B cell (primary cell): Measurements from ENCODE around the gene CNPY2. TPM values are rescaled to one million over a fixed set of nuclear protein-coding genes. Genes with fewer than 3 reads are reported as not detected.
"Not testable (repeated sequence)": the region's sequence is repeated elsewhere in the genome, so short reads cannot be mapped to it uniquely, and the experiment has no call there.

Source experiments
- ATAC-seq: fragments of 200-7000 bp; cut with Tn5 transposase; one replicate; pipeline ENCODE4 v1.10.0; 2021; ENCODE audit warnings: low read depth, mild to moderate bottlenecking, moderate number of reproducible peaks, moderate library complexity
- CTCF ChIA-PET: fragments of 350-600 bp; sonication (Branson Sonifier 250); formaldehyde crosslinking; loops from one replicate; lab custom pipeline; 2021; ENCODE audit warnings: antibody characterized with exemption, inconsistent platforms; lab: Charles Lee
- POLR2A ChIA-PET: fragments of 350-600 bp; sonication (Branson Sonifier 250); formaldehyde crosslinking; loops from one replicate; lab custom pipeline; 2021; ENCODE audit warnings: antibody characterized with exemption; lab: Charles Lee
- DNase-seq: peaks from one replicate; pipeline ENCODE4 v3.0.0; 2013
- H2AFZ ChIP-seq: 2 replicates; pipeline ENCODE4 v1.6.1; 2012; ENCODE audit warnings: mild to moderate bottlenecking, low read depth, low read length; ENCODE audit not compliant: insufficient read depth, poor library complexity, severe bottlenecking
- H3K27ac ChIP-seq, 2 donors: 1 replicate in 1 of 2; 2 replicates in 1 of 2; pipeline ENCODE4 v1.5.1; 2012 to 2013; ENCODE audit warnings: low read length in 2 of 2, mild to moderate bottlenecking in 2 of 2, moderate library complexity in 1 of 2
- H3K27me3 ChIP-seq, 4 experiments: fragments of 200-600 bp in 1 of 4; sonication (generic) in 1 of 4; replicated peaks in 1 of 4; 1 replicate in 2 of 4; 2 replicates in 2 of 4; pipeline versions ENCODE4 v1.6.1 to v1.7.0; 2013 to 2016; ENCODE audit warnings: low read length in 3 of 4, mild to moderate bottlenecking in 2 of 4, mixed read lengths in 1 of 4, moderate library complexity in 1 of 4; ENCODE audit not compliant: insufficient read depth in 4 of 4, control insufficient read depth in 3 of 4; ENCODE audit errors: control extremely low read depth in 1 of 4
- H3K36me3 ChIP-seq, 2 experiments: replicated peaks in 1 of 2; 1 replicate in 1 of 2; 2 replicates in 1 of 2; pipeline versions ENCODE4 v1.6.1 to v1.7.1; 2013; ENCODE audit warnings: low read length in 1 of 2; ENCODE audit not compliant: insufficient read depth in 2 of 2, control insufficient read depth in 1 of 2; ENCODE audit errors: control extremely low read depth in 1 of 2, extremely low read depth in 1 of 2
- H3K4me1 ChIP-seq, 2 donors: fragments of 200-600 bp in 1 of 2; sonication (generic) in 1 of 2; 1 replicate in 1 of 2; 2 replicates in 1 of 2; pipeline versions ENCODE4 v1.5.1 to v1.6.1; 2013 to 2017; ENCODE audit warnings: low read length in 2 of 2; ENCODE audit not compliant: control insufficient read depth in 2 of 2, insufficient read depth in 2 of 2
- H3K4me2 ChIP-seq: replicated peaks from 2 replicates; pipeline ENCODE3; 2012; ENCODE audit warnings: mild to moderate bottlenecking, low read depth, low read length; ENCODE audit not compliant: poor library complexity, severe bottlenecking
- H3K4me3 ChIP-seq, 5 experiments: fragments of 200-600 bp in 1 of 5; sonication (generic) in 1 of 5; 1 replicate in 3 of 5; 2 replicates in 2 of 5; pipeline versions ENCODE4 v1.5.1 to v1.7.0; 2011 to 2016; ENCODE audit warnings: low read length in 4 of 5, mild to moderate bottlenecking in 4 of 5, low read depth in 2 of 5, control low read depth in 1 of 5, moderate library complexity in 1 of 5; ENCODE audit not compliant: insufficient read depth in 1 of 5; ENCODE audit errors: control extremely low read depth in 1 of 5, extremely low read depth in 1 of 5
- H3K79me2 ChIP-seq: fragments of 200-600 bp; sonication (generic); one replicate; pipeline ENCODE4 v1.6.0; 2016; ENCODE audit warnings: low read length; ENCODE audit not compliant: control insufficient read depth, insufficient read depth
- H3K9ac ChIP-seq: fragments of 200-600 bp; sonication (generic); 2 replicates; pipeline ENCODE4 v1.6.1; 2017; ENCODE audit warnings: mild to moderate bottlenecking, low read length, moderate library complexity
- H3K9me3 ChIP-seq, 3 donors: one replicate each; pipeline versions ENCODE4 v1.6.1 to v1.7.1; 2013; ENCODE audit warnings: low read length in 2 of 3; ENCODE audit not compliant: control insufficient read depth in 2 of 3, insufficient read depth in 1 of 3; ENCODE audit errors: control extremely low read depth in 1 of 3
- H4K20me1 ChIP-seq: 2 replicates; pipeline ENCODE4 v1.6.0; 2012; ENCODE audit warnings: mild to moderate bottlenecking, low read length; ENCODE audit not compliant: insufficient read depth, control insufficient read depth, poor library complexity, severe bottlenecking
- H3K27ac Mint-ChIP-seq: one replicate; pipeline ENCODE4 v1.8.0; 2021; ENCODE audit warnings: mixed read lengths
- H3K27me3 Mint-ChIP-seq: one replicate; pipeline ENCODE4 v1.8.0; 2021; ENCODE audit warnings: mixed read lengths
- H3K4me1 Mint-ChIP-seq: one replicate; pipeline ENCODE4 v1.8.0; 2021; ENCODE audit warnings: mixed read lengths
- H3K4me3 Mint-ChIP-seq: one replicate; pipeline ENCODE4 v1.8.0; 2021; ENCODE audit warnings: mixed read lengths
- H3K9me3 Mint-ChIP-seq: one replicate; pipeline ENCODE4 v1.8.0; 2022; ENCODE audit warnings: mixed read lengths; ENCODE audit not compliant: insufficient read depth
- CTCF ChIP-seq: fragments of 200-600 bp; IDR thresholded peaks from one replicate; pipeline ENCODE4 v1.8.0; 2022; ENCODE audit warnings: antibody characterized with exemption, mild to moderate bottlenecking
- EZH2 ChIP-seq: IDR thresholded peaks from 2 replicates; pipeline ENCODE4 v1.6.1; 2012; ENCODE audit warnings: borderline replicate concordance, low read depth, mild to moderate bottlenecking, moderate library complexity, low read length; ENCODE audit not compliant: insufficient read depth, poor library complexity, severe bottlenecking
- WGBS: methylation state at CpG from one replicate; pipeline ENCODE4 v1.1.5; 2013; ENCODE audit warnings: missing lambda C conversion rate; ENCODE audit not compliant: insufficient coverage; 5-methylcytosine and 5-hydroxymethylcytosine counted together
- intact Hi-C: fragments of 100-400 bp; cut with micrococcal nuclease; formaldehyde crosslinking; loops from one replicate; pipeline ENCODE4 v1.10.0; 2022
- polyA plus RNA-seq: library from polyadenylated mRNA; depleted of rRNA; stranded (reverse); fragments of >200 nt; gene quantifications from 2 replicates; pipeline ENCODE4 v1.2.3, GENCODE V29; 2012
- total RNA-seq, 2 donors: library from RNA; stranded (reverse); fragments of 120-200 nt in 1 of 2; gene quantifications; 1 replicate in 1 of 2; 2 replicates in 1 of 2; pipeline versions ENCODE4 v1.2.3 to v1.2.4, GENCODE V29; 2013 to 2022

CNPY2 gene
- total and polyA plus RNA-seq, 2 donors (not counting 1 experiment from before 2014, with no cell fraction given): 61.9 to 91.2 TPM

DNA sequence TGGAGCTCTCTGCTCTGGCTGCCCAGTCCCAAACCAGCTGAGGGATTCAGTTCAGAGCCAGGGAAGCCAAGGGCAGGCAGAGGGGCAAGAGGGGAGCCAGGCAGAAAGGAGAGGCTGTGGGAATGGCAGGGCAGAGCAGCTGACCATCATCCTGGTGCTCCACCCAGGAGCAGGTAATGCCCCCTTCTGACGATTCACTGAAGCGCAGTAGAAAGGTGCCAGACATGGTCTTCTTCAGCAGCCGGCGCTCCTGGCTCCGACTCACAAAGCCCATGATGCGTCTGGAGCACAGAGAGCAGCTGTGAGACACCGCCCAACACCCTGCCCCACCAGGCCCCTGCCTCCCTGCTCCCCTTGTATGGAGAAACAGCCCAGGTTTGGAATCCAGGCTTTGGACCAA, 30.9 kb upstream of the CNPY2 start:
- Histone ChIP-seq H3K4me2 (no peak overlapping the region), H3K27me3 (no peaks in the 10 kb centered on the region), H2AFZ (no peak overlapping the region), H3K79me2 (no peaks in the 10 kb centered on the region), H3K36me3 (peaks cover 3 to 77% of the 10 kb centered on the region in 2 experiments), H3K9me3 (no peaks in the 10 kb centered on the region), H3K27ac (no peak overlapping the region), H3K4me1 (no peaks in the 10 kb centered on the region), H3K4me3 (no peak overlapping the region), H4K20me1 (no peaks in the 10 kb centered on the region), H3K9ac (no peak overlapping the region)
- H3K9me3 Mint-ChIP-seq: no peaks in the 10 kb centered on the region
- no peaks in the 10 kb centered on the region for H3K4me1 Mint-ChIP-seq
- H3K27ac Mint-ChIP-seq: no peak overlapping the region
- ATAC-seq (no peak), DNase-seq (no peak)
- ChIA-PET CTCF (interaction anchor here (1.1 to 1.7 kb wide), 2 partner anchors 30 to 117 kb away, joined by 3 to 7 read pairs; partner anchors contain the start of gene CNPY2), POLR2A (interaction anchor here (0.6 kb wide), 1 partner anchor 29 kb away, joined by 5 read pairs; no protein-coding TSS in a partner anchor)
- 100% methylated on average over 7 of the region's 7 CpGs for WGBS
- H3K27me3 Mint-ChIP-seq: no peaks in the 10 kb centered on the region
- intact Hi-C loops: no loop called here
- H3K4me3 Mint-ChIP-seq: no peak overlapping the region
- no peak for TF ChIP-seq CTCF
- no peak for TF ChIP-seq EZH2

DNA sequence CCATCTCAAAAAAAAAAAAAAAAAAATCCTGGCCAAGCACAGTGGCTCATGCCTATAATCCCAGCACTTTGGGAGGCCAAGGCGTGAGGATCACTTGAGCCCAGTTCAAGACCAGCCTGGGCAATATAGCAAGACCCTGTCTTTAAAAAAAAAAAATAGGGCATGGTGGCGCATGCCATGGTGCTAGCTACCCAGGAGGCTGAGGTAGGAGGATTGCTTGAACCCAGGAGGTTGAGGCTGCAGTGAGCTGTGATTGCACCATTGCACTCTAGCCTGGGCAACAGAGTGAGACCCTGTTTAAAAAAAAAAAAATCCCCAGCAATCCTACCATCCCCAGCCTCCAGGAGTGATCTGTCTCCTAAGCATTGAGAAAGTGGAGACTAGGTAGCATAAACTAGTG, 26.5 kb upstream of the CNPY2 start:
- intact Hi-C loops: not testable (repeated sequence)
- H3K36me3 ChIP-seq: peaks cover 3 to 47% of the 10 kb centered on the region in 2 experiments

More for the DNA sequence above, 26.5 kb upstream of the CNPY2 start:
- not testable (repeated sequence) for H2AFZ ChIP-seq, H3K4me3 ChIP-seq, H3K27me3 Mint-ChIP-seq, H3K9me3 Mint-ChIP-seq, H3K27me3 ChIP-seq, H3K4me2 ChIP-seq, H3K27ac ChIP-seq, DNase-seq, H3K27ac Mint-ChIP-seq, H3K9ac ChIP-seq, H4K20me1 ChIP-seq, H3K9me3 ChIP-seq, H3K4me3 Mint-ChIP-seq, ATAC-seq
- CTCF ChIA-PET: interaction anchor here (1.1 to 2.4 kb wide), 3 partner anchors 17 to 122 kb away, joined by 4 to 10 read pairs (median 6); partner anchors contain the start of genes CNPY2 and STAT2
- POLR2A ChIA-PET: interaction anchor here (0.7 to 2.1 kb wide), 3 partner anchors 9 to 123 kb away, joined by 4 to 7 read pairs (median 7); partner anchors contain the start of genes PAN2 and STAT2
- H3K4me1 ChIP-seq: peaks cover 22 to 27% of the 10 kb centered on the region in 2 donors
- H3K4me1 Mint-ChIP-seq: peaks cover 28% of the 10 kb centered on the region
- H3K79me2 ChIP-seq: peaks cover 10% of the 10 kb centered on the region
- WGBS: 100% methylated on average over 2 of the region's 2 CpGs
